GM13977 (cell line): Measurements from ENCODE around the gene COL20A1.

Experiments used
- DNase-seq: peaks from one replicate; pipeline ENCODE4 v3.0.0; 2012; ENCODE audit warnings: low spot score
- CTCF ChIP-seq: IDR thresholded peaks from 2 replicates; pipeline ENCODE4 v1.5.1; 2012; ENCODE audit warnings: mild to moderate bottlenecking, control low read depth; ENCODE audit not compliant: insufficient read depth; ENCODE audit errors: extremely low read depth, missing control alignments
- in situ Hi-C: fragments of 300-500 bp; cut with MboI; formaldehyde crosslinking; loops from one replicate; pipeline ENCODE4 v1.12.0; 2022; ENCODE audit warnings: low sequenced_read_pairs, low pct_unique_long_range_greater_than_20kb, mixed read lengths, inconsistent platforms; ENCODE audit not compliant: unreplicated experiment

Gene COL20A1

GRCh38 chr20:63351811-63352591, 59.0 kb downstream of the COL20A1 start:
- no peak for DNase-seq
- in situ Hi-C loops: no loop called here
- no peak for TF ChIP-seq CTCF

- in situ Hi-C loops: no loop called here
- TF ChIP-seq CTCF: no peak
- DNase-seq: no peak
Measured at GRCh38 chr20:63352811-63353221, 59.8 kb downstream of the COL20A1 start.

GRCh38 chr20:63354636-63355350, 61.8 kb downstream of the COL20A1 start:
- TF ChIP-seq CTCF: no peak
- in situ Hi-C loops: no loop called here
- DNase-seq: no peak

- no peak for DNase-seq
- in situ Hi-C loops: no loop called here
- no peak for TF ChIP-seq CTCF
Measured at GRCh38 chr20:63355781-63356295, 62.9 kb downstream of the COL20A1 start.

- no peak for TF ChIP-seq CTCF
- no peak for DNase-seq
- in situ Hi-C loops: no loop called here
Measured at GRCh38 chr20:63356511-63356910, 63.5 kb downstream of the COL20A1 start.

- no peak for TF ChIP-seq CTCF
- in situ Hi-C loops: no loop called here
Measured at GRCh38 chr20:63356931-63357879, 64.2 kb downstream of the COL20A1 start.

More at GRCh38 chr20:63356931-63357879, 64.2 kb downstream of the COL20A1 start:
- DNase-seq: no peak
